Activated CD4-positive, alpha-beta T cell treated with anti-CD3 and anti-CD28 coated beads, Interleukin-2, amount 10 ng/mL, durations not matched to agents 24 days and 14 days (primary cell): ENCODE results near the gene CDYL2. TPM values are rescaled to one million over a fixed set of nuclear protein-coding genes. Genes with fewer than 3 reads are reported as not detected.

Experiments
- DNase-seq: peaks from one replicate; pipeline ENCODE4 v3.0.0; 2022
- H3K27ac Mint-ChIP-seq: one replicate; pipeline ENCODE4 v1.8.0; 2022; ENCODE audit warnings: mild to moderate bottlenecking, mixed read lengths
- H3K27me3 Mint-ChIP-seq: one replicate; pipeline ENCODE4 v1.8.0; 2022; ENCODE audit warnings: mixed read lengths
- H3K36me3 Mint-ChIP-seq: one replicate; pipeline ENCODE4 v1.8.0; 2022; ENCODE audit warnings: low read depth, mild to moderate bottlenecking, mixed read lengths
- H3K4me1 Mint-ChIP-seq: one replicate; pipeline ENCODE4 v1.8.0; 2021; ENCODE audit warnings: mixed read lengths
- H3K4me3 Mint-ChIP-seq: one replicate; pipeline ENCODE4 v1.8.0; 2022; ENCODE audit warnings: mild to moderate bottlenecking, moderate library complexity, mixed read lengths
- H3K9me3 Mint-ChIP-seq: one replicate; pipeline ENCODE4 v1.8.0; 2021; ENCODE audit warnings: mixed read lengths
- intact Hi-C: fragments of 100-400 bp; cut with micrococcal nuclease; formaldehyde crosslinking; loops from one replicate; pipeline ENCODE4 v1.15.1; 2023
- total RNA-seq: library from RNA; stranded (reverse); gene quantifications from 2 replicates; pipeline ENCODE4 v1.2.3, GENCODE V29; 2022

Gene CDYL2
- total RNA-seq, 1 donor from 2014 or later, result 66.9 TPM

DNA sequence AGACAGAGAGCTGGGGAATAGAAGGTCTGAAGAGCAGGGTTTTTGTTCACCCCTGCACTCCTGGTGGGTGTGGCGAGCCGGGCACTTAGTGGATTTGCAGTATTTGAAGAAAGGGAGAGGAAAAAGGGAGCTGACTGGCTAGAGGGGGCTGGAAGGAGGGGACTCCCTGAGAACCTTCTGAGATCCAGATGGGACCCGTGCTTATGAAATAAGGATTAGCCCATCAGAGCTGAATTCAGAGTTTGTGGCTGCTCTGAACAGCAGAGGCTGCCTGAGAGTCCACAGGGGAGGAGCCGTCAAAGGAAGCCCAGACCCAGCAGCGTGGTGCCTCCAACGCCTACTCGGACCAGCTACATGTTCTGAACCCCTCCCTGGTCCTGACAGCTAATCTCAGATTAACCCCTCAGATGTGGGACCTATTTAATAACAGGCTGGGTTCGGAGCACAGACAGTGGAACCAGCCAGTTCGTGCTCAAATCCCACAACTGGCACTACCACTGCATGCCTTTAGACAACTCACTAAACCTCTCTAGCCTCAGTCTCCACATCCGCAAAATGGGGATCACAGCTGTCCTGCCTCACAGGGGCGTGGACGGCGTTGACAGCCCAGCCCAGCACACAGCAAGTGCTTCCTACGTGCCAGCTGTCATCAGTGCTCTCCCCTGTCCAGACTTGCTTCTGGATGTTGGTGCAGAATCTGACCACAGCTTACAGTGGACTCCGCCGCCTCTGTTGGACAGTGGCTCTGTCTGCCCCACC, 193.0 kb downstream of the CDYL2 start:
- H3K4me3 Mint-ChIP-seq, result no peak overlapping the region
- peaks cover 65% of the 10 kb centered on the region for H3K36me3 Mint-ChIP-seq
- H3K4me1 Mint-ChIP-seq, result peaks cover 7% of the 10 kb centered on the region
- intact Hi-C loops, result no loop called here
- H3K27ac Mint-ChIP-seq, result no peak overlapping the region
- peaks cover 8% of the 10 kb centered on the region for H3K9me3 Mint-ChIP-seq
- no peaks in the 10 kb centered on the region for H3K27me3 Mint-ChIP-seq
- DNase-seq, result no peak

DNA sequence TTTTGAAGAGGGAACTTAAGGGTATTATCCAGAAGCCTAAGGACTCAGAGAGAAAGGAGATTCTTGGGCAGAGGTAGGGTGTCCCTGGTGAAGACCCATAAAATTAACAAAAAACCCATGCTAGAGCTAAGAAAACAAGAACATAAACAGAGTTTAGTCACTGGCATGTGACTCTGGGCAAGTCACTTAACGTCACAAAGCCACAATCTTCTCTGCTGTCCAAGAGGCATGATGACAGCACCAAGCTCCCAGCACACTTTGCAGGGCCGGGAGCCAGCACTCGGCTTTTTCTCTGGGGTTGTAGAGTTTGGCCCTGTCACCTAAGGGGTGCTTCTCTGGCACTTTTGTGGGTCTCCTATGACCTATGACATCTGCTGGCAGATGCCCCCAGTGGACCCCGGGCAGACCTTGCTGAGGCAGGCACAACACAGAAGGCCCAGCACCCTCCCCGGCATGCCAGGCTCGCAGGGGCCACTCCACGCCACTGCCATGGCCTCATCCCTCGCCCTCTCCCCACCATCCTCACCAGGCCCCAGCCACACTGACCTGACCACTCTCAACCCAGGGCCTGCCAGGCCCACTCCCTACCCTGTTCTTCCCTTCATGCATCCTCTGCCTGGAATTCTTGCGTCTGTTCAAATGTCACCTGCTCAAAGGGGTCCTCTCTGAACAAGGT, 193.8 kb downstream of the CDYL2 start:
- H3K4me3 Mint-ChIP-seq, result no peak overlapping the region
- H3K27me3 Mint-ChIP-seq, result no peaks in the 10 kb centered on the region
- intact Hi-C loops, result no loop called here
- H3K9me3 Mint-ChIP-seq, result peaks cover 10% of the 10 kb centered on the region
- DNase-seq, result no peak
- peaks cover 10% of the 10 kb centered on the region for H3K4me1 Mint-ChIP-seq
- H3K36me3 Mint-ChIP-seq, result peaks cover 61% of the 10 kb centered on the region
- no peak overlapping the region for H3K27ac Mint-ChIP-seq

DNA sequence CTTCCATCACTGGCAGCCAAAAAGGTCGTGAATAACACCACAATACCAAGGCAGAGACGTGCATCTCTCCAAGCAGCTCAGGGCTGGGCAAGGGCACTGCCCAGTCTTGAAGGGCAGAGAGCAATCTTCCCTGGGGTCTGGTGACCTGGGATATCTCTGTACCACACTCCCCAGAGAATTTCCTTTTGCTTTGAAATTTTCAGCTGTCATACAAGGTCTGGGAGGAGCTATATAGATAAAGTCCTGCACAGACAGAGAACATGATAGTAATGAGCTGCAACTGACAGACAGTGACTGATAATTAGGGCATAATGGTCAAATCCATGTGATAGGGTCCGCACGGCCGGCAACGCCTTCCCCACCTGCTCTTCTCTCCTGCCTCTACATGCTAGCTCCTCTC, 195.5 kb downstream of the CDYL2 start:
- Mint-ChIP-seq H3K4me1 (peaks cover 10% of the 10 kb centered on the region), H3K36me3 (peaks cover 58% of the 10 kb centered on the region), H3K27me3 (no peaks in the 10 kb centered on the region), H3K9me3 (peaks cover 10% of the 10 kb centered on the region), H3K27ac (no peak overlapping the region), H3K4me3 (no peak overlapping the region)
- intact Hi-C loops, result no loop called here
- DNase-seq, result no peak

DNA sequence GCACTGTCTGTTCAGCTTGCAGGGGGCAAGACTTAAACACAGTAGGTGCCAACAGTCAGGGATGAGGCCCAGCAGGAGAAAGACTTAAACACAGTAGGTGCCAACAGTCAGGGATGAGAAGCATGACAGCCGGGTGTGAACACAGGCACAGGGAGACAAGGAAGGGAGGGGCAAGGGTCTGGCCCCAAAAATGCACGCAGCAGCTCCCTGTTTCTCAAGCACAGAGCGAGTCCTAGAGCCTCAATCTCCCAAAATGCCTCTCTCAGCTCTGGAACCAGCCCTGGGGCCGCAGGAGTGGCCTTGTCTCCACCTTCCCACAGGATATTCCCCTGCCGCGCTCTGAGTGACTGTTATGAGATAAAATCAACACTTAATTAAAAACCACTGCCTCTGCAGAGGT, 197.2 kb downstream of the CDYL2 start:
- intact Hi-C loops, result no loop called here
- H3K4me3 Mint-ChIP-seq, result no peak overlapping the region
- peaks cover 64% of the 10 kb centered on the region for H3K36me3 Mint-ChIP-seq
- no peak overlapping the region for H3K27ac Mint-ChIP-seq
- H3K9me3 Mint-ChIP-seq, result peaks cover 10% of the 10 kb centered on the region
- H3K4me1 Mint-ChIP-seq, result peaks cover 13% of the 10 kb centered on the region
- no peak for DNase-seq
- no peaks in the 10 kb centered on the region for H3K27me3 Mint-ChIP-seq

DNA sequence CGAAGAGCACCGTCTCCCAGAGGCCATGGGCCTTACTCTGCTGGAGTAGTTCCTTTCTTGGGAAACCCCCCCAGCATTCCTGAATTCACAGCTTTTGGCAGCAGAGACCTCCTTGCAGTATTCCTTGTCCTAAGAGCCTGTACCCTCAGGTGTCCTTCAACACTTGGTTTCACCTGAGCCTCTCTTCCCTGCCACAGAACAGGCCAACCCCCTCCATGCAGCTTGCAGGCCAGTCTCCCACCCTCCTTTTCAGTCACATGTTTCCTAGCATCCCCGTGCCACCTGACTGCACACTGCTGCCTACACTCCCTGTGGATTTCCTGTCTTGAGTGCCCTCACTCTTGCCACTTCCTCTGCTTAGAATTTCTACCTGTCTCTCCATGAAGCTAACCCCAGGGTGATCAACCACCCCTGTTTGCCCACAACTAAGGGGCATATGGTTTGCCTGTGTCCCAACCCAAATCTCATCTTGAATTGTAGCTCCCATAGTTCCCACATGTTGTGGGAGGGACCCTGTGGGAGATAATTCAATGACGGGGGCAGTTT, 198.1 kb downstream of the CDYL2 start:
- Mint-ChIP-seq H3K27me3 (no peaks in the 10 kb centered on the region), H3K4me1 (peaks cover 21% of the 10 kb centered on the region), H3K9me3 (peaks cover 14% of the 10 kb centered on the region), H3K4me3 (peak overlapping the region; percentile 8), H3K27ac (peak overlapping the region; percentile 78), H3K36me3 (peaks cover 69% of the 10 kb centered on the region)
- intact Hi-C loops, result no loop called here
- no peak for DNase-seq

DNA sequence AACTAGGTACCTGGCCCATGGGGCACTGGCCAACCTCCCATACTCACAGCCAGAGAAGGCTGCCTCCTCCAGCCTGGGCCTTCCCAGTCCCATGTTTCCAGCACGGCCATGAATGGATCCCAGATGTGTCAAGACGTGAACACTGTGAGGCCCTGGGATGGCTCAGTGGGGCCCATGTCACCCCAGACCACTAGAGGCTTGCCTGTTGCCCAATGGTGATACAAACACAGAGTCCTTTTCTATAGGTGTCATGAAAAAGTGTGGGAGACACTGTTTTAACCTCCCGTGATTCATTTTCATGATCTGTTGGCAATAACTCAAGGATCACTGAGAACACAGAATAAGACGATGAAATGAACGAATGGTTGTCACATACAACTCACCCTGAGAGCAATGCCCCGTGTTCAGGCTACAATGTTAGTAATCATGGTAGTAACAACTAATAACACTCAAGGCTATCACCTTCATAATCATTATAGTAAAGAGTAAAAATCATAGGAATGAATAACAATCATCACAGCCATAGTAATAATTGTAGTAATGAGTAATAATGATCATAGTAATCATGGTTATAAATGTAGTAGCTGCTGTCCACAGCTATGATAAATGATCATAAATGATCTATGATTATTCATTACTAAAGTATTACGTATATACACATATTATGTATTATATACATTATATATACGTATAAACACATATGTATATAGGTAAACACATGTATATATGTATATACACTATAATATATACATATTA, 199.6 kb downstream of the CDYL2 start:
- no peak for DNase-seq
- Mint-ChIP-seq H3K36me3 (peaks cover 68% of the 10 kb centered on the region), H3K9me3 (peaks cover 18% of the 10 kb centered on the region), H3K4me1 (peaks cover 24% of the 10 kb centered on the region), H3K27ac (no peak overlapping the region), H3K4me3 (no peak overlapping the region), H3K27me3 (no peaks in the 10 kb centered on the region)
- intact Hi-C loops, result no loop called here

DNA sequence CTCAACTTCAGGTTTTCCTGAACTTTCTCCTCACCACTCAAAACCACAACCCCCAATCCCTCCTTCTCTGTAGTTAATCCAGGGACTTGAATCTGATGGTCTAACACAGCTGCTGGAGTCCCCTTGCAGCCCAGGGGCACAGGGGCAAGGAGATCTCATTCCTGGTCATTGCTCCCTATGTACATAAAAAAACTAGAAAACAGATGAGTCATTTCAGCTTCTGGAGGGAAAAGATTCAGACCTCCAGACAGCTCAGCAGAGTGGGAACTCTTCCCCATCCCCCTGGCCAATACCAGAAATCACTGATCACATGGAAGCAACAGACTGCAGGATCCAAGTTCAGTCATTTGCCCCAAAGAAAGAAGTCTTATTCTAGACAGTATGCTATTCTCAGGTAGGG, 201.5 kb downstream of the CDYL2 start:
- Mint-ChIP-seq H3K4me1 (peaks cover 24% of the 10 kb centered on the region), H3K36me3 (peaks cover 67% of the 10 kb centered on the region), H3K27ac (no peak overlapping the region), H3K9me3 (peaks cover 21% of the 10 kb centered on the region), H3K27me3 (no peaks in the 10 kb centered on the region), H3K4me3 (no peak overlapping the region)
- DNase-seq, result no peak
- intact Hi-C loops, result no loop called here

DNA sequence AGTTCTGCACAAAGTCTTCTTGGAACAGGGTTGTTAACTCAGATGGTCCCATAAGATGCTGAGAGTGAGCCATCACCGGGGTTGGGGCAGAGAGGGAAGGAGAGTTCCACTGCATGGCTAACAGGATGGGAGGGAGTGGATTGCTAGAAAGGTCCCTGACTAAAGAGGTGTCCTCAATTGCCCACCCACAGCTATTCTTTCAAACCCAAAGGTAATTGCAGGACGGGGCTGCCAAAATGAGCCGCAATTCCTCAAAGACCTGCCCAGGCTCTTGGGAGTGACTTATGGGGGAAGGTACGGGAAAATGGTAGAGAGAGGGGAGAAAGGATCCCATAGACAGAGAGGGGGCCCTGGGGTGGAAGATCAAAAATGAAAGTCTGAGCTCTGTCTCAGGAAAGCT, 203.2 kb downstream of the CDYL2 start:
- Mint-ChIP-seq H3K9me3 (peaks cover 21% of the 10 kb centered on the region), H3K27ac (peak overlapping the region; percentile 69), H3K4me1 (peaks cover 15% of the 10 kb centered on the region), H3K4me3 (no peak overlapping the region), H3K27me3 (peaks cover 4% of the 10 kb centered on the region), H3K36me3 (peaks cover 61% of the 10 kb centered on the region)
- no peak for DNase-seq
- intact Hi-C loops, result no loop called here

DNA sequence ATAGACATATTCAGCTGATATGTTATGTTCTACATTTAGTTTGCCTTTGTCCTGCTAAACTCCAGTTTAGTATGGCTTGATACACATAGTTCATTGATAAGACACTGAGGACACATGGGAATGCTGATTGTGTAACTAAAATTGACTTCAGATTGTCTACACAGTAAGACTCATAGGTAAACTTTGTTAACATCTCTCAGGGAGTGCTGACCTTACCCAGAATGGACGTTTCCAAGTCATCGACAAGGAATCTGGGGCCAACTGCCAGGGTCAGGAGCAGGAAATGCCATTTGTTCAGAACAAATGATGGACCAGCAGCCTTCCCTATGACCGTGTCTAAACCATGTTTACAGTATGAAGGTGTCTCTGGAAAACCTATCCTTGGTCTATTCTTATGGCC, 204.9 kb downstream of the CDYL2 start:
- Mint-ChIP-seq H3K9me3 (peaks cover 29% of the 10 kb centered on the region), H3K27me3 (peaks cover 4% of the 10 kb centered on the region), H3K27ac (no peak overlapping the region), H3K4me1 (peaks cover 18% of the 10 kb centered on the region), H3K36me3 (peaks cover 62% of the 10 kb centered on the region), H3K4me3 (no peak overlapping the region)
- no peak for DNase-seq
- intact Hi-C loops, result no loop called here

DNA sequence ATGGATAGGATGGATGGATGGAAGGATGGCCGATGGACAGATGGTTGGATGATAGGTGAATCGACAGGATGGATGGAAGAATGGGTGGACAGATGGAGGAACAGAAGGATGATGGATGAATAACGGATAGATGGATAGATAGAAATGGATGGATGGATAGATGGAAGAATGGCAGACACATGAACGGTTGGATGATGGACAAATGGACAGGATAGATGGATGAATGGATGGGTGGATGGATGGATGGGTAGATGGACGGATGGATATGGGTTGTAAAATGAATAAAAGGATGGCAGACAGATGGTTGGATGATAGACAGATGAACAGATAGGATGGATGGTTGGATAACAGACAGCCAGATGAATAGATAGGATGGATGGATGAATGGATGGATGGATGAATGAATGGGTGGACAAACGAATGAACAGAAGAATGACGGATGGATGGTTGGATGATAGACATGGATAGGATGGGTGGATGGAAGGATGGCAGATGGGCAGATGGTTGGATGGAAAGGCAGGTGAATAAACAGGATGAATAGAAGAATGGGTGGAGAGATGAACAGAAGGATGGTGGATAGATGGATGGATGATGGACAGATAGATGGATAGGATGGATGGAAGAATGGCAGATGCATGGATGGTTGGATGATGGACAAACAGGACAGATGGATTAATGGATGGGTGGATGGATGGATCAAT, 207.7 kb downstream of the CDYL2 start:
- peaks cover 22% of the 10 kb centered on the region for H3K4me1 Mint-ChIP-seq
- H3K27me3 Mint-ChIP-seq, result peaks cover 4% of the 10 kb centered on the region
- H3K36me3 Mint-ChIP-seq, result peaks cover 49% of the 10 kb centered on the region
- no peak overlapping the region for H3K27ac Mint-ChIP-seq
- intact Hi-C loops, result no loop called here
- peaks cover 33% of the 10 kb centered on the region for H3K9me3 Mint-ChIP-seq
- no peak for DNase-seq
- no peak overlapping the region for H3K4me3 Mint-ChIP-seq

DNA sequence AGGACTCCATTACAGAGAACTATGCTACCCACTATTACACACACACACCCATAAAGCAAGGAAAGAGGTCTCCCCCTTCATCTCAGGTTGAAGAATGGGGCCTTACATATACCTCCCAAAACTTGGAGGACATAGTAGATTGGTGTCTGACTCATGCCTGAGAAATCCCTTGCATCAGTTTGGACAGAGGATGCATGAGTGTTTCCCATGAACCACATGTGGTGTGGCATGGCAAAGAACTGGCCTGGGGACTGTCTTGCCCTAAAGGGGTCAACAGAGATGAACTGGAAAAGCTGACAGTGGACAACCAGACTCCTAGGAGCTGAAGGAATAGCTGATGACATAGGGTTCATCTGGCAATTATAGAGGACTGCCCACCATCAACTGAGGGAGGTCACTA, 209.6 kb downstream of the CDYL2 start:
- Mint-ChIP-seq H3K36me3 (peaks cover 46% of the 10 kb centered on the region), H3K9me3 (peaks cover 26% of the 10 kb centered on the region), H3K4me3 (no peak overlapping the region), H3K27me3 (peaks cover 6% of the 10 kb centered on the region), H3K4me1 (peaks cover 30% of the 10 kb centered on the region), H3K27ac (no peak overlapping the region)
- intact Hi-C loops, result no loop called here
- DNase-seq, result no peak

DNA sequence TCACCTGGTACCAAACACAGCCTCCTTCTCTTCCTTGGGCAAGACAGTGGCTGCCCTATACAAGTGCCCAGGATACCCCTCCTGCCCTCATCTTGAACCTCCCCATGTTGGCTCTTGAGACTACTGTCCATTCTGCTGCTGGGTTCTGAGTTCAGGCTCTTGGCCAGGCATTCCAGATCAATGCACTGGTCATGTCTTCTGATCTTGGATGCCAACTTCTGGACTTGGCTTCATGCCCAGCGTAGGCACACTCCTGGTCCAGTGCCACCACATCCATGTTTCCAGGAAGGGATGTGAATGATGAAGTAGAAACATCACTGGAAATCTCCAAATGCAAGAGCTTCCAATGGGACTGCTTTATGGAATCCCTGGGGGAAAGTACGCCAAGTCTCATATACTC, 212.1 kb downstream of the CDYL2 start:
- intact Hi-C loops, result no loop called here
- H3K36me3 Mint-ChIP-seq, result peaks cover 43% of the 10 kb centered on the region
- DNase-seq, result no peak
- peaks cover 10% of the 10 kb centered on the region for H3K27me3 Mint-ChIP-seq
- no peak overlapping the region for H3K4me3 Mint-ChIP-seq
- no peak overlapping the region for H3K27ac Mint-ChIP-seq
- peaks cover 24% of the 10 kb centered on the region for H3K9me3 Mint-ChIP-seq
- H3K4me1 Mint-ChIP-seq, result peaks cover 33% of the 10 kb centered on the region

DNA sequence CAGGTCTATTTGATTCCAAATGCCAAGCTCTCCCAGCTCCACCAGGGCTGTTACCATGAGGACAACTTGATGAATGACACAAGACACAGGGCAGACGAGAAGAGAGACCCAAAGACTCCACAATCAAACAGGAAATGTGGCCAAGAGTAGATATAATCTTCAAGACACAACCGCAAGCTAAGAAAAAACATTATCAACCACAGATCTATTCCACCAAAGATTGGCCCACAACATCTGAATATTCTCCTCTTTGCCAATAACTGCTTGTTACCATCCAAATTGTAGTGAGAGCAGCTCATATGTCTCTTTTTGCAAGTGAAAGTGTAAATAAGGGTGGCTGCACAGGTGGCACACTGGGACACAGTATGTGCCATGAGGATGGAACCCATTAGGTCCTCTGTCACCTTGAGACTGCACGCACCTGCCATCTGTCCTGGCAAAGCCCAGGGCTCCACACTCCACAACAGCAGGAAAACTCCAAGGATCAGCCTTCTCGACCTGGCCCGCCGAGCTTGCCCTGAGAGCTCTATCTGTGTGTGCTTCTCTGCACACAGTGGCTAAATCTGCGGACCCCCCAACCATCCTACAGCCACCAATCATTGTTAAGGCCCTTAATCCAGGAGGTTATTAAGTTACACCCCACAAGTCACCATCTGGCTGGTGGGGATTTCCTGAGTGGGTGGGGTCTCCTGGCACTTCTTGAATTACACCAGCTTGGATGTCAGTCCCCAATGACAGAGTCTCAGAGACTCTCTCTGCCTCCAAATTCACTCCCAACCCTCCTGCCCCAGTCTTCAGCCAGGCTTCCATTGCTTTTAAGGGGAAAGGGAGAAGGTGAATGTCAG, 213.1 kb downstream of the CDYL2 start:
- H3K27me3 Mint-ChIP-seq, result peaks cover 6% of the 10 kb centered on the region
- H3K4me3 Mint-ChIP-seq, result peak overlapping the region; percentile 67
- peak overlapping the region; percentile 72 for H3K27ac Mint-ChIP-seq
- peaks cover 26% of the 10 kb centered on the region for H3K9me3 Mint-ChIP-seq
- DNase-seq, result peak; percentile 88
- intact Hi-C loops, result loop anchor here (1.0 kb wide), 2 partner anchors 11 to 22 kb away; no protein-coding TSS in a partner anchor
- peaks cover 46% of the 10 kb centered on the region for H3K36me3 Mint-ChIP-seq
- H3K4me1 Mint-ChIP-seq, result peaks cover 41% of the 10 kb centered on the region
